Spleen (tissue), 7 donors: ENCODE data around the gene TTLL3.

Experiments
- CTCF ChIP-seq, 11 experiments: fragments of 200-600 bp in 7 of 11; fragments of 450-650 bp in 4 of 11; sonication (generic) in 4 of 11; IDR thresholded peaks in 8 of 11; conservative IDR thresholded peaks in 3 of 11; 1 replicate in 7 of 11; 2 replicates in 4 of 11; pipeline versions ENCODE4 v1.4.0 to v1.8.0; 2016 to 2021; ENCODE audit warnings: antibody characterized with exemption in 11 of 11, inconsistent platforms in 4 of 11, mild to moderate bottlenecking in 1 of 11
- POLR2A ChIP-seq, 3 donors: fragments of 450-650 bp; IDR thresholded peaks; one replicate each; pipeline ENCODE4 v1.5.1; 2017; ENCODE audit warnings: antibody characterized with exemption in 3 of 3, mild to moderate bottlenecking in 1 of 3
- donor health status: DM: no; HTN: no; CAD: no; lungs with moderate emphysema.
- donor health status: DM: no; HTN: no; CAD: no.
- donor health status: DM: no; HTN: no; CAD: no.

GRCh38 chr3:9797196-9797945, 12.7 kb upstream of the TTLL3 start:
- TF ChIP-seq POLR2A (IDR thresholded peaks at IDR 0.05), result no peak
- no peak for TF ChIP-seq CTCF (IDR thresholded peaks at IDR 0.05 in 8 of 11, conservative IDR thresholded peaks at IDR 0.05 in 3 of 11)
